HG02938 (cell line): ENCODE results near the gene LONP2.
"Not testable (repeated sequence)": the region's sequence is repeated elsewhere in the genome, so short reads cannot be mapped to it uniquely, and the experiment has no call there.

ENCODE experiments used
- ATAC-seq: cut with Tn5 transposase; IDR thresholded peaks from one replicate; pipeline ENCODE4 v1.9.1; 2021; ENCODE audit warnings: mild to moderate bottlenecking, moderate library complexity; ENCODE audit not compliant: unreplicated experiment

The LONP2 gene

GRCh38 chr16:48385253-48386150 is 141.4 kb downstream of the LONP2 start, which contains the start of gene SIAH1:
Gene SIAH1, minus strand, starts transcription at chr16:48385413. Its CDS starts 22,985 bp downstream, at chr16:48362428.
- ATAC-seq = peak; percentile 48

GRCh38 chr16:48386559-48387312 is 142.6 kb downstream of the LONP2 start:
- no peak for ATAC-seq

GRCh38 chr16:48392407-48392806 is 148.3 kb downstream of the LONP2 start:
- ATAC-seq = no peak

- ATAC-seq = no peak
Measured at GRCh38 chr16:48393485-48394354, 149.6 kb downstream of the LONP2 start.

DNA sequence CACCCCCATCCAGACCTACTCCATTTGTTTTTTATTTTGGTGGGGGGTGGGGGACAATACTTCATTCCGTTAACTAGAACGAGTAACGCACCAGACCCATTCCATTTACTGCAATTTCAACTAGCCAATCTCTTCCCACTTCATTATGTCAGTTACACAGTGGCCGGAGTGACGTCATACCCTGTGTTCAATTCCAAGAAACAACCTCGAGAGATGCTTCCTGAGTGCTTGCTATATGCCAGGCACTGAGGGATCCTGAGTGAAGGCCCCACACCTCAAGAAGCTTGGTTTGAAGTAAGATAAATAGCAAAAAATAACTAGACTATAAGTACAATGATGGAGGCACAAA is 150.2 kb downstream of the LONP2 start:
- no peak for ATAC-seq

- no peak for ATAC-seq
Measured at GRCh38 chr16:48395375-48395774, 151.3 kb downstream of the LONP2 start.

GRCh38 chr16:48402547-48402946 is 158.4 kb downstream of the LONP2 start:
- ATAC-seq = not testable (repeated sequence)

- no peak for ATAC-seq
Measured at GRCh38 chr16:48405153-48405552, 161.1 kb downstream of the LONP2 start.

DNA sequence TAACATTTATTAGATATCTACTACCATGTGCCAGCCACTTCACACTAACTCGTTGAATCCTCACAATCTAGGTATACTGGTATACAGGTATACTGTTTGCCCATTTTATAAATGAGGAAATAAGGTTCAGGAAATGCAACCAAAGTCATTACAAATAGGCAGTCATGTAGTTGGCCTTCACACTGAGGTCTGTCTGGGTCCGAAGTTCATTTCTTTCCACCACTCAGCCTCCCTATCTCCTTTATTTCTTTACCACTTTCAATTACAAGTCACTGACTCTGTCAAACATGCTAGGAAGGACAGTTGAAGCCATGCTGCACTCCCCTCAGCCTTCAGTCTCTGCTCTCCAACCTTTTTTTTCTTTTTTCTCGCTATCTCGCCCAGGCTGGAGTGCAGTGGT is 161.8 kb downstream of the LONP2 start:
- ATAC-seq = no peak
